Heart left ventricle (tissue), 13 donors: ENCODE results near the gene RUNX1.

Source experiments
- CTCF ChIP-seq, 12 donors: fragments of 200-600 bp; sonication (generic) in 4 of 12; IDR thresholded peaks; one replicate each; pipeline versions ENCODE4 v1.5.0 to v1.8.0; 2018 to 2022; ENCODE audit warnings: antibody characterized with exemption in 12 of 12, mild to moderate bottlenecking in 5 of 12
- POLR2A ChIP-seq, 2 donors: fragments of 450-650 bp; IDR thresholded peaks; one replicate each; pipeline ENCODE4 v1.6.1; 2017; ENCODE audit warnings: antibody characterized with exemption in 2 of 2, mild to moderate bottlenecking in 2 of 2, moderate library complexity in 2 of 2
- donor health status: ischemic (EF 13 %, LVEDD 7.1; RV severe dilation, severe dysfunction).
- donor health status: DM: no; HTN: yes; CAD: no.
- donor health status: DM: no; HTN: no; CAD: no.
- donor health status: ischemic (EF 25% LVEDD 6.9; RV normal size, moderate dysfunction).
- donor health status: ischemic (EF 25% LVEDD 5.7; RV mildly dilated, moderate dysfunction).
- donor health status: ischemic (EF 35%, LVEDD 5.7; RV mildly dilated, moderate dysfunction).
- donor health status: nonischemic (EF 11% LVEDD 7.7; RV severe dilation, severe dysfunction).
- donor health status: DM: yes; HTN: yes; CAD: no.
- donor health status: PGD.
- donor health status: ischemic (EF 29% LVEDD 5.4; RV normal size, mild dysfunction).
- donor health status: nonischemic (EF 23%, LVEDD 6.1; RV moderate dilation, normal function).

- TF ChIP-seq CTCF (IDR thresholded peaks at IDR 0.05) (no peak), POLR2A (IDR thresholded peaks at IDR 0.05) (no peak)
Observed at GRCh38 chr21:34843562-34843961, 205.5 kb downstream of the RUNX1 start.
